Fibroblast of lung (primary cell): ENCODE results near the gene CCDC122. TPM values are rescaled to one million over a fixed set of nuclear protein-coding genes. Genes with fewer than 3 reads are reported as not detected.
A peak's percentile ranks its signal among the peaks of the same experiment; 100 is the strongest.

Source experiments
- DNase-seq, 2 donors: peaks; one replicate each; pipeline versions ENCODE4 v3.0.0 to v3.0.0-alpha.2; 2010; ENCODE audit warnings: low read depth in 2 of 2
- H2AFZ ChIP-seq: 2 replicates; pipeline ENCODE4 v1.5.1; 2012; ENCODE audit warnings: low read length, control low read depth, inconsistent platforms
- H3K27ac ChIP-seq: 2 replicates; pipeline ENCODE4 v1.5.1; 2011; ENCODE audit warnings: low read length, control low read depth; ENCODE audit not compliant: insufficient read depth
- H3K27me3 ChIP-seq: 2 replicates; pipeline ENCODE4 v1.5.1; 2011; ENCODE audit warnings: mild to moderate bottlenecking, low read length; ENCODE audit not compliant: control insufficient read depth, insufficient read depth
- H3K36me3 ChIP-seq: 2 replicates; pipeline ENCODE4 v1.5.1; 2011; ENCODE audit warnings: low read length; ENCODE audit not compliant: control insufficient read depth, insufficient read depth
- H3K4me1 ChIP-seq: 2 replicates; pipeline ENCODE4 v1.5.1; 2011; ENCODE audit warnings: low read length; ENCODE audit not compliant: control insufficient read depth, insufficient read depth; ENCODE audit errors: extremely low read depth
- H3K4me2 ChIP-seq: 2 replicates; pipeline ENCODE4 v1.5.1; 2011; ENCODE audit warnings: low read length, control low read depth; ENCODE audit not compliant: insufficient read depth; ENCODE audit errors: extremely low read depth
- H3K4me3 ChIP-seq, 4 experiments: fragments of 200-600 bp in 1 of 4; sonication (generic) in 1 of 4; replicated peaks in 1 of 4; 2 replicates each; pipeline ENCODE4 v1.5.1; 2011 to 2016; ENCODE audit warnings: low read length in 4 of 4, low read depth in 3 of 4, mild to moderate bottlenecking in 3 of 4, control low read depth in 2 of 4, inconsistent platforms in 1 of 4, mixed read lengths in 1 of 4; ENCODE audit not compliant: insufficient read depth in 1 of 4; ENCODE audit errors: control extremely low read depth in 1 of 4
- H3K79me2 ChIP-seq: 2 replicates; pipeline ENCODE4 v1.5.1; 2012; ENCODE audit warnings: mild to moderate bottlenecking, low read length, inconsistent platforms; ENCODE audit not compliant: control insufficient read depth, insufficient read depth
- H3K9ac ChIP-seq: 2 replicates; pipeline ENCODE4 v1.5.1; 2011; ENCODE audit warnings: mild to moderate bottlenecking, low read length, control low read depth; ENCODE audit not compliant: insufficient read depth
- H3K9me3 ChIP-seq: 2 replicates; pipeline ENCODE4 v1.5.1; 2012; ENCODE audit warnings: low read depth, low read length; ENCODE audit not compliant: control insufficient read depth, insufficient read depth
- H4K20me1 ChIP-seq: 2 replicates; pipeline ENCODE4 v1.5.1; 2011; ENCODE audit warnings: low read length; ENCODE audit not compliant: control insufficient read depth, insufficient read depth; ENCODE audit errors: extremely low read depth
- CTCF ChIP-seq, 2 donors: IDR thresholded peaks in 1 of 2; conservative IDR thresholded peaks in 1 of 2; 1 replicate in 1 of 2; 2 replicates in 1 of 2; pipeline ENCODE4 v1.5.1; 2011 to 2012; ENCODE audit warnings: low read length in 2 of 2, control low read depth in 1 of 2, inconsistent platforms in 1 of 2, low read depth in 1 of 2, mild to moderate bottlenecking in 1 of 2
- EZH2 ChIP-seq: IDR thresholded peaks from 2 replicates; pipeline ENCODE4 v1.5.1; 2012; ENCODE audit warnings: low read length, control low read depth, mild to moderate bottlenecking; ENCODE audit errors: missing control alignments
- polyA plus RNA-seq, 2 donors: library from polyadenylated mRNA; depleted of rRNA in 1 of 2; stranded (reverse) in 1 of 2; unstranded in 1 of 2; fragments of >200 nt; gene quantifications; 2 replicates each; pipeline ENCODE4 v1.2.1, GENCODE V29; 2011 to 2012; ENCODE audit warnings: missing spikeins in 1 of 2
- total RNA-seq: library from RNA; depleted of rRNA; stranded (reverse); fragments of >200 nt; gene quantifications from 2 replicates; pipeline ENCODE4 v1.2.1, GENCODE V29; 2014

CCDC122 gene
- total and polyA plus RNA-seq, 2 donors (not counting 1 experiment from before 2014, with no cell fraction given) = 2.0 to 6.8 TPM

GRCh38 chr13:43852923-43853404 lies 26.6 kb downstream of the CCDC122 start:
- H3K9me3 ChIP-seq = no peaks in the 10 kb centered on the region

GRCh38 chr13:43850873-43851272 lies 28.7 kb downstream of the CCDC122 start:
- no peaks in the 10 kb centered on the region for H4K20me1 ChIP-seq
- no peak overlapping the region for H3K9ac ChIP-seq
- H3K27ac ChIP-seq = no peak overlapping the region
- no peaks in the 10 kb centered on the region for H3K9me3 ChIP-seq
- H3K4me1 ChIP-seq = peaks cover 3% of the 10 kb centered on the region
- H2AFZ ChIP-seq = no peak overlapping the region
- no peaks in the 10 kb centered on the region for H3K36me3 ChIP-seq
- TF ChIP-seq CTCF (conservative IDR thresholded peaks at IDR 0.05 in 1 of 2, IDR thresholded peaks at IDR 0.05 in 1 of 2; ENCODE audit: low read depth in 1 of 2, low read length in 2 of 2) = no peak
- no peak for TF ChIP-seq EZH2
- no peaks in the 10 kb centered on the region for H3K79me2 ChIP-seq
- no peak overlapping the region for H3K4me2 ChIP-seq
- no peak for DNase-seq
- no peak overlapping the region for H3K4me3 ChIP-seq
- H3K27me3 ChIP-seq = no peaks in the 10 kb centered on the region

More at GRCh38 chr13:43852923-43853404, 26.6 kb downstream of the CCDC122 start:
- Histone ChIP-seq H2AFZ (no peak overlapping the region), H3K4me1 (no peaks in the 10 kb centered on the region), H3K9ac (no peak overlapping the region), H3K27me3 (no peaks in the 10 kb centered on the region), H4K20me1 (no peaks in the 10 kb centered on the region), H3K4me3 (no peak overlapping the region), H3K27ac (no peak overlapping the region), H3K36me3 (no peaks in the 10 kb centered on the region), H3K4me2 (no peak overlapping the region), H3K79me2 (no peaks in the 10 kb centered on the region)
- TF ChIP-seq EZH2 = no peak
- no peak for TF ChIP-seq CTCF (conservative IDR thresholded peaks at IDR 0.05 in 1 of 2, IDR thresholded peaks at IDR 0.05 in 1 of 2; ENCODE audit: low read depth in 1 of 2, low read length in 2 of 2)
- DNase-seq = no peak

GRCh38 chr13:43848001-43848649 lies 31.4 kb downstream of the CCDC122 start:
- no peaks in the 10 kb centered on the region for H3K9me3 ChIP-seq
- no peaks in the 10 kb centered on the region for H3K79me2 ChIP-seq
- no peaks in the 10 kb centered on the region for H3K36me3 ChIP-seq
- no peak overlapping the region for H3K4me3 ChIP-seq
- no peaks in the 10 kb centered on the region for H4K20me1 ChIP-seq
- DNase-seq = peak; percentile 69 to 85
- no peak overlapping the region for H3K4me2 ChIP-seq
- peaks cover 3% of the 10 kb centered on the region for H3K4me1 ChIP-seq
- TF ChIP-seq CTCF (conservative IDR thresholded peaks at IDR 0.05 in 1 of 2, IDR thresholded peaks at IDR 0.05 in 1 of 2; ENCODE audit: low read depth in 1 of 2, low read length in 2 of 2) (no peak), EZH2 (no peak)
- H3K9ac ChIP-seq = no peak overlapping the region
- no peak overlapping the region for H2AFZ ChIP-seq
- no peaks in the 10 kb centered on the region for H3K27me3 ChIP-seq
- no peak overlapping the region for H3K27ac ChIP-seq
